GM19240 (cell line): ENCODE results near the gene ADAMTSL5.
"Not testable (repeated sequence)": the region's sequence is repeated elsewhere in the genome, so short reads cannot be mapped to it uniquely, and the experiment has no call there.

Experiments
- DNase-seq: peaks from one replicate; pipeline ENCODE4 v3.0.0; 2011; ENCODE audit warnings: low spot score; ENCODE audit not compliant: insufficient read length

The ADAMTSL5 gene

GRCh38 chr19:1530856-1531255 lies 18.0 kb upstream of the ADAMTSL5 start:
- not testable (repeated sequence) for DNase-seq

GRCh38 chr19:1529430-1529816 lies 16.6 kb upstream of the ADAMTSL5 start:
- no peak for DNase-seq

- DNase-seq, result no peak
Observed at GRCh38 chr19:1528596-1529429, 16.0 kb upstream of the ADAMTSL5 start.

DNA sequence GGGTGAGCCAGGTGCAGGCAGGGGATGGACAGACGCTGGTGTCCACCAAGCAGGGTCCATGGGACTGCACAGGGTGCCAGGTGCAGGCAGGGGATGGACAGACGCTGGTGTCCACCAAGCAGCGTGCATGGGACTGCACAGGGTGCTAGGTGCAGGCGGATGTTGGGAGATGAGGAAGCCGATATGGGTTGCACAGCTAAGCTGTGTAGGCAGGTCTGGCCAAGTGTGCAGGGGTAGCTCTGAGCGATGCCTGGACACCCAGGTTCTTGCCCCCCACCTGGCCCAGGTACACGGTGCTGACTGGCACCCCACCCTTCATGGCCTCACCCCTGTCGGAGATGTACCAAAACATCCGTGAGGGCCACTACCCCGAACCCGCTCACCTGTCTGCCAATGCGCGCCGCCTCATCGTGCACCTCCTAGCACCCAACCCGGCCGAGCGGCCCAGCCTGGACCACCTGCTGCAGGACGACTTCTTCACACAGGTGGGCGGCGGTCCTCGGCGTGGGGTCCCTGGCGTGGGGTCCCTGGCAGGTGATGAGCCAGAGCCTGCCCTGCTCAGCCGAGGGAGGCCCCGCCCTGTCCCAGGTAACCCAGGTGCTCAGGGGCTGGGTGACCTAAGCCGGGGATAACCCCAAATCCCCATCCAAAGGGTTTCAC lies 15.0 kb upstream of the ADAMTSL5 start:
- no peak for DNase-seq

- no peak for DNase-seq
Observed at GRCh38 chr19:1526979-1527649, 14.3 kb upstream of the ADAMTSL5 start.

DNA sequence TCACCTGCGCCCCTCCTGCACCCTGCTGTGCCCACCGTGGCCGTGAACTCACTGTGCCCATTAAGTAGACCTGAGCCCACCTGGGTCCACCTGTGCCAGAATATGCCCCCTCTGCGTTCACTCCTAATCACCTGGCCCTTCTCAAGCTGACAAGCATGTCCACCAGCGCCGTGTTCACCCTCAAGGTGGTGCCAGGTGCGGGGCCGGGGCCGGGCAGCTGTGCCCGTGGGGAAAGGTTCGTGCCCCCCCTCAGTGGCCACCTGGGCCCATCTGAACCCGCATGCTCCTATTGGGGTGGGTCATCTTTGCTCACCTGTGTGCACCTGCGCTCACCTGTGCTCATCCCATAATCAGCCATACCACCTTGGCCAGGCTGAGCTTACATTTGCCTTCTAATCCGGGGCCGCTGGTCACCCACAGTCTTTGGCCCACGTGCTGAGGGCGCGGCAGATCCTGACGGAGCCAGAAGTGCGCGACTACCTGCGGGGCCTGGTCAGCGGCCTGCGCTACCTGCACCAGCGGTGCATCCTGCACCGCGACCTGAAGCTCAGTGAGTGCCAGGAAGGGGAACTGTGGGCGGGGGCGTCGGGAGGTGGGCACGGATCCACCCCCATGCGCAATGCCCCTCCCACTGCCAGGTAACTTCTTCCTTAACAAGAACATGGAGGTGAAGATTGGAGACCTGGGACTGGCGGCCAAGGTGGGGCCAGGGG lies 13.4 kb upstream of the ADAMTSL5 start:
- no peak for DNase-seq

- no peak for DNase-seq
Observed at GRCh38 chr19:1525343-1525742, 12.5 kb upstream of the ADAMTSL5 start.

- no peak for DNase-seq
Observed at GRCh38 chr19:1524972-1525325, 12.1 kb upstream of the ADAMTSL5 start.

DNA sequence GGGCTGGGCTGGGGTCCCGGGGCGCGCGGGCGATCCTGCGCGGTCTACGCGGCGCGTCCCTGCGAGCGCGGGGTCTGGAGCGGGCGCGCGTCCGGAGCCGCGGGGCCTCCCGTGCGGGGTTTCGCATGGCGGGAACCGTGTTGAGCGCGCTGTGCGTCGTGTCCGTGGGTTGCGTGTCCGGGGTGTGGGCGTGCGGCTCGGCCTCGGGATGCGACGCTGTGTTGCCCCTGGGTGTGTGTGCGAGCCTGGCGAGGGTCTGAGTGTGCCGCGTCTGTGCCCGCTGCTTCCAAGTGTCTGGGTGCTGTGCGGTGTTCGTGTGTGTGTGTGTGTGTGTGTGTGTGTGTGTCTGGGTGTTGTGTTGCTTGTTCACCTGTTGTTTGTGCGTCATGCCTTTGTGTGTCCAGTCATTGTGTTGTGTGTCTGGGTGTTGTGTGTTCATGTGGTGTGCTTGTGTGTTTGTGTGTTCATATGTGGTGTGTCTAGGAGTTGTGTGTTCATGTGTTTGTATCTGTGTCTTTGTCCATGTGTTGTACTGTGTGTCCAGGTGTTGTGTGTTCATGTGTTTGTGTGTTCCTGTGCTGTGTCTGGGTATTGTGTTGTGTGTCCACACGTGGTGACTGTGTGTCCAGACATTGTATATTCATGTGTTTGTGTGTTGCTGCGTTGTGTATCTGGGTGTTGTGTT lies 11.6 kb upstream of the ADAMTSL5 start:
- DNase-seq, result no peak

GRCh38 chr19:1523412-1524286 lies 10.8 kb upstream of the ADAMTSL5 start, which contains the start of gene PLK5:
Gene PLK5, plus strand, starts transcription at chr19:1524077. Its CDS starts 2,920 bp downstream, at chr19:1526997.
- no peak for DNase-seq

- DNase-seq, result no peak
Observed at GRCh38 chr19:1522838-1523237, 10.0 kb upstream of the ADAMTSL5 start.

DNA sequence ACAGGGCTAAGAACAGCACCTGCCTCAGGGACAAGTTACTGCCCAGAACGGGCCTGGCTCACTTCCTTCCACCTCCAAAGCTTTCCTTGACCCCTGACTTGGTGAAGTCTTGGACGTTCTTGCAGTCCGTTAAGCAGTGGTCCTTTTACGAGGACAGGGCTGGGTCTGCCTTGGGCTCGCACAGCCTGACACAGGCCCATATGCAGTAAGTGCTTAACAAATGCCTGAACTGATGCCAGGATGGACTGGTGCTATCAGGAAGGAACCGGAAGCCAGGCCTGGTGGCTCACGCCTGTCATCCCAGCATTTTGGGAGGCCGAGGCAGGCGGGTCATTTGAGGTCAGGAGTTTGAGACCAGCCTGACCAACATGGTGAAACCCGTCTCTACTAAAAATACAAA lies 9.2 kb upstream of the ADAMTSL5 start:
- DNase-seq, result no peak

- no peak for DNase-seq
Observed at GRCh38 chr19:1521636-1522035, 8.8 kb upstream of the ADAMTSL5 start.

DNA sequence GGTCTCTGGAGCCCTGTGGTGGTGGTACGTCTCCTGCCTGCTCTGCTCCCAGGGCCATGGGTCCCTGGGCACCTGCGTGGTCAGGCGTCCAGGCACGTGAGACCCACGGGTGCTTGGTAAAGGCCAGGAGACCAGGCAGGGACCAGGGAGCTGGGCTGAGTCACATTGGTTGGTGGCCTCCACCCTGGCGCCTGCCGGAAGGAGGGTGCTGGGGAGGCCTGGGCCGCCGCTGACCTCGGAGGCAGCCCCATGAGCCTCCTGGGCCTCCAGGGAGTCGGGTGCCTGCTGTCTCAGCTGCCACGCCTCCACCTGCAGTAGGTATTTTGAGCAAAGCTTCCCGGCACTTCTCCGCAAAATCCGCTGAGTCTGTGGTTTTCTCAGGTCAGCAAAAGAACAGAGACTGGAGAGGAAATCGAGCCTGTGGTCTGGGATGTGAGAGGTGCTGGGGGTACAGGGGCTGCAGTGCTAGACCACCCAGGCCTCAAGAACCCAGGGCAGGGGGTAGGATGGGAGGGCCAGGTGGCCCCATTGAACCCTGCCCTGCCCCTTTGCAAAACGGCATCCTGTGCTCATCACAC lies 7.5 kb upstream of the ADAMTSL5 start:
- DNase-seq, result no peak

- not testable (repeated sequence) for DNase-seq
Observed at GRCh38 chr19:1519802-1520201, 7.0 kb upstream of the ADAMTSL5 start.

- DNase-seq, result no peak
Observed at GRCh38 chr19:1518471-1518870, 5.7 kb upstream of the ADAMTSL5 start.

GRCh38 chr19:1516395-1516753 lies 3.6 kb upstream of the ADAMTSL5 start:
- no peak for DNase-seq

GRCh38 chr19:1514986-1515721 lies 2.3 kb upstream of the ADAMTSL5 start:
- DNase-seq, result no peak

DNA sequence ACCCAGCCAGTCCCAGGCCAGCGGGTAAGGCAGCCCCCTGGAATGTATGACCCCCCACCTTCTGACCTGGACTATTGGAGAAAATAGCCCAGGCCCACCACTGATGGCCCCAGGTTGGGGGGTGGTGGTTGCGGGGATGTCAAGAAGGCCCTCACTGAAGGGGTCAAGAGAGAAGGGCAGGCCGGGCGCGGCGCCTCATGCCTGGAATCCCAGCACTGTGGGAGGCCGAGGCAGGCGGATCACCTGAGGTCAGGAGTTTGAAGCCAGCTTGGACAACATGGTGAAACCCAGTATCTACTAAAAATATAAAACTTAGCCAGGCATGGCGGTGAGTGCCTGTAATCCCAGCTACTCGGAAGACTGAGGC lies 1.5 kb upstream of the ADAMTSL5 start:
- no peak for DNase-seq
